Myocyte (in vitro differentiated cells): Measurements from ENCODE around the gene SNRPA. TPM values are rescaled to one million over a fixed set of nuclear protein-coding genes. Genes with fewer than 3 reads are reported as not detected.
"Not testable (repeated sequence)": the region's sequence is repeated elsewhere in the genome, so short reads cannot be mapped to it uniquely, and the experiment has no call there.

Experiments used
- DNase-seq: peaks from one replicate; pipeline ENCODE4 v3.0.0-alpha.2; 2012; ENCODE audit warnings: low read depth
- total RNA-seq: library from RNA; depleted of rRNA; stranded (reverse); fragments of >200 nt; gene quantifications from 2 replicates; pipeline ENCODE4 v1.2.3, GENCODE V29; 2014

Gene SNRPA
- total RNA-seq, 1 donor from 2014 or later, result 52.8 TPM

DNA sequence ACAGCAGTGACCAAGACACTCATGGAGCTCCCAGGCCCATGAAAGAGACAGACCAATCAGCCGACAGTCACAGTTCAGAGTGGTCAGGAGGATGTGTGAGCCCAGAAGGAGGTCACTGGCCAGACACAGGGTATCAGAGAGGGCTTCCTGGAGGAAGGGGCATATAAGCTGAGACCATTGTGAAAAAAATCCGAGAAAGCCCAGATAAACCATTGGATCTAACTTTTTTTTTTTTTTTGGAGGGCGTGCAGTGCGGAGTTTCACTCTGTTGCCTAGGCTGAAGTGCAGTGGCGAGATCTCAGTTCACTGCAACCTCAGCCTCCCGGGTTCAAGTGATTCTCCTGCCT lies 29.9 kb upstream of the SNRPA start:
- no peak for DNase-seq

- no peak for DNase-seq
These were observed 28.9 kb upstream of the SNRPA start for GRCh38 chr19:40721936-40722661.

GRCh38 chr19:40723661-40724254 lies 27.2 kb upstream of the SNRPA start:
- DNase-seq, result no peak

DNA sequence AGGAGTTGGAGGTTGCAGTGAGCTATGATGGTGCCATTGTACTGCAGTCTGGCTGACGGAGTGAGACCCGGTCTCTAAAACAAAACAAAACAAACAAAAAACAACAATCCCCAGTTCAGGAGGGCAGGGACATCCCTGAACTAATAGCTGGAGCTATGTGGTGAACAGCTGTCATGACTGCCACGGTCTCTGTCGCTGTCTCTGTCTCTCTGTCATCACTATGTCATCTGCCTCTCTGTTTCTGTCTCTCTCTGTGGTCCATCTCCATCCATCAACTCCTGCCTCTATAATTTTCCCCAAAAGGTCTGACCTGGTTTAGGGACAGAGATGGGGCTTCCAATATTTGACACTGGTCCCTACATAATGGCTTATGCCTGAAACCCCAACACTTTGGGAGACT lies 26.7 kb upstream of the SNRPA start:
- no peak for DNase-seq

DNA sequence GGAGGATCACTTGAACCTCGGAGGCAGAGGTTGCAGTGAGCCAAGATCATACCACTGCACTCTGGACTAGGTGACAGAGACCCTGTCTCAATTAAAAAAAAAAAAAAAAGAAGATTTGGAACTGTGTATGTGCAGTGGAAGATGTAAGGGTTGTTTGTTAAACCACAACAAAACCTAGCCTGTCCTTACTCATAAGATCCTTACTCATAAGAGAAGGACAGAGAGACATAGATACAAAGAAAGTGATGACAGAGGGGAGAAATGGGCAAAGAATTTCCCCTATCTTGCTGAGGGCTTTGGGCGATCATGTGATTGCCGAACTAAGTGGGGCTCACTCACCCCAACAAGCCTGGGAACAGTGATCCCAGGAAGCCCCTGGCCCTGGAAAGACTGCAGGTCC lies 26.1 kb upstream of the SNRPA start:
- DNase-seq, result no peak

- DNase-seq, result no peak
These were observed 24.7 kb upstream of the SNRPA start for GRCh38 chr19:40726279-40726678.

GRCh38 chr19:40730065-40730464 lies 20.9 kb upstream of the SNRPA start:
- not testable (repeated sequence) for DNase-seq

DNA sequence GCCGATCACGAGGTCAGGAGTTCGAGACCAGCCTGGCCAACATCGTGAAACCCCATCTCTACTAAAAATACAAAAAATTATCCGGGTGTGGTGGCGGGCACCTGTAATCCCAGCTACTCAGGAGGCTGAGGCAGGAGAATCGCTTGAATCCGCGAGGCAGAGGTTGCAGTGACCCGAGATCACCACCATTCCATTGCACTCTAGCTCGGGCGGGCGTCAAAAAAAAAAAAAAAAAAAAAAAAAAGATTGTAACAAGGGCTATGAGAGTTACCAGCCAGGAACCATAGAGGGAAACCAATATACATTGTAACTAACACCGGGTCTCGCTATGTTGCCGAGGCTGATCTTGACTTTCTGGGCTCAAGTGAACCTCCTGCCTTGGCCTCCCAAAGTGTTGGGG lies 18.7 kb upstream of the SNRPA start:
- DNase-seq, result not testable (repeated sequence)

DNA sequence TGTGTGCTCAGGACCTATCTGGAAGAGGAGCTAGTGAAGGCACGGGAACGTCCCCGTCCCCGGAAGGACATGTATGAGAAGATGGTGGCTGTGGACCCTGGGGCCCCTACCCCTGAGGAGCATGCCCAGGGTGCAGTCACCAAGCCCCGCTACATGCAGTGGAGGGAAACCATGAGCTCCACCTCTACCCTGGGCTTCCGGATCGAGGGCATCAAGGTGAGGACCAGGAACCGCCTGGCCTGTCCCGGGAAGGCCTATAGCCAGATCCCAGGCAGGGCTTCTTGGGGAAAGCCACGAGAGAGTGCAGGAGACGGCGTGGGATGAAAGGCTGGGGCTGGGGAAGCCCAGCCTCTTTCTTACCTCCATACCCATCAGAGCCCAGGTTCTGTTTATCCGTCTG lies 17.9 kb upstream of the SNRPA start:
- no peak for DNase-seq

DNA sequence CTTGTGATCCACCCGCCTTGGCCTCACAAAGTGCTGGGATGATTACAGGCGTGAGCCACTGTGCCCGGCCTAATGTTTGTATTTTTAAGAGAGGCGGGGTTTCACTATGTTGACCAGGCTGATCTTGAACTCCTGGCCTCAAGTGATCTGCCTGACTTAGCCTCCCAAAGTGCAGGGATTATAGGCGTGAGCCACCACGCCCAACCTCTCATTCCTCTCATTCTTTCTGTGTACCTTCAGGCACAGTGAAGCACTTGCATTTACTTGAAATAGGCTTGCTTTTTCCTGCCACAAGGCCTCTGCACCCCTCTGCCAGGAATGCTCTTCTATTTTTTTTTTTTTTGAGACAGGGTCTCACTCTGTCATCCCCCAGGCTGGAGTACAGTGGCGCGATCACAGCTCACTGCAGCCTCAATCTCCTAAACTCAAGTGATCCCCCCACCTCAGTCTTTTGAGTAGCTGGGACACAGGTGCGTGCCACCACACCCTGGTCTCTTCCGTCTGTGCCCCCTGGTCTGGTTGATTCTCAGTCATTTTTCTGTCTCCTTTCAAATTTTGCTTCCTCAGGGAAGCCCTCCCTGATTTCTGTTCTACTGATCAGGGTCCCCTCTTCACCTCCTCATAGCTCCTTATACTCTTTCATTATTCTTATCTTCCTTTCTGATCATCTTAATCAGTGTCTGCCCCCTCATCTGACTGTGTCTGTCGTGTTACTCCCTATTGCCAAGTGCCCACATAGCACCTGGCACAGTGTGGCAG lies 15.8 kb upstream of the SNRPA start:
- DNase-seq, result no peak

GRCh38 chr19:40736661-40737060 lies 14.3 kb upstream of the SNRPA start:
- DNase-seq, result no peak

DNA sequence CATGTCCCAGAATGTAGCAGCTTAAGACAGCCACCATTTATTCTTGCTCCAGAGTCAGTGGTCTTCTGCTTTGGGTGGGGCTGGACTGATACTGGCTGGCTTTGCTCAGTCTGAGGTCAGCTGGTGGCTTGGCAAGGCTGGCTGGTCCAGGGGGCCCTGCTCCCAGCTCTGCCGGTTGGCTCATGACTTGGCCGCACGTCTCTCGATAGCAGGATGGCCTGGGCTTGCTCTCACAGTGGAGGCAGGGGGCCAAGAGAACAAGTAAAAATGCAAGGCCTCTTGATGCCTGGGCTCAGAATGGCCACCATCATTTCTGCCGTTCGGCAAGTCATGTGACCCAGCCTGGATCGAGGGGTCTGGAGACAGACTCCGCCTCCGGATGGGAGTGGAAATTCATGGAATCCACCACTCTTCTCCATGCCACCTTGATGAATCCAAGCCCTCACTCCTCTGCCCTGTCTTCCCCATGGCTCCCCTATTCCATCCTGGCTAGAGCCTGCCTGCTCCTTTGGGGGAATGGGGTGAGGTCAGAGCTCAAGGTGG lies 13.8 kb upstream of the SNRPA start:
- DNase-seq, result no peak

DNA sequence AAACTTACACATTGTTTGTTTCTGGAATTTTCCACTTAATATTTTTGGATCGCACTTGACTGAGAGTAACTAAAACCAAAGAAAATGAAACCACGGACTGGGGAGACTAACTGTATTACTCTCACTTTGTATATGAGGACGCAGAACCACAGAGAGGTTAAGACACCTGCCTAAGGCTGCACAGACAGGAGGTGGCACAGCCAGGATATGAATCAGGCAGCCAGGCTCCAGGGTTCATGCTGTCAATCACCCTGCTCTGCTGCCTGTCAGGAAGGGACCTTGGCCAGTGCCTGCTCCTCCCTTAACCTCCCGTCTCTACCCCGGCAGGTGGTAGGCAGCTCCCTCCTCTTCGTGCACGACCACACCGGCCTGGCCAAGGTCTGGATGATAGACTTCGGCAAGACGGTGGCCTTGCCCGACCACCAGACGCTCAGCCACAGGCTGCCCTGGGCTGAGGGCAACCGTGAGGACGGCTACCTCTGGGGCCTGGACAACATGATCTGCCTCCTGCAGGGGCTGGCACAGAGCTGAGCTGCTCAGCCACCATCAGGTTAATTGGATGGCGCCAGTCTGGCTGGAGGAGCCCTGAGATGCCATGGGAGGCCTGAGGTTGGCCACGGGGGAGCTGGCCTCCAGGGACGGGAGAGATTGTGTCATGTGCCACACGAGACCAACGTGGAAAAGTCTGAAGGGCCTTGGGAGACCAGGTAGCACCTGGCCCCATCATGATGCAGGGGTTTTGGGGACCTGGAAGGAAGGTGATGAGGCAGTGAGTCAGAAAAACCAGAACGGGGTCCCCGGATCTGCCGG lies 11.8 kb upstream of the SNRPA start:
- no peak for DNase-seq

- no peak for DNase-seq
These were observed 10.9 kb upstream of the SNRPA start for GRCh38 chr19:40739871-40740703.

DNA sequence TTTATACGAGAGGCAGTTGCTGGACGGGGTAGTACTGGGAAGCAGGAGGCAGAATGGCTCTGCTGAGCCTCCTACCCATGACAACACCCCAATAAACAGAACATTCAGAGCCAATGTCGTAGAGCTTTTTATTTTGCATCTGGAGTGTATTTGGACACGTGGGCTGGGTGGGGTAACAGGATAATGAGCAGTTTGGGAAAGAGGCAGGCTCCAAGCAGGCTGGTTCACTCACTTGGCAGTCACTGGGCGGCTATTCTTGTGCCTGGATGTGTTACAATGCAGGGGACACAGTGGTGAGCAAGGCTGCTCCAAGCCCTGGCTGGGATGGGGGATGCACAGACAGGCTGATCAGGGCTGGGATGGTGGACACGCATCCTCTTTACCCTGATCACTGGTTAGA lies 10.3 kb upstream of the SNRPA start:
- DNase-seq, result no peak

DNA sequence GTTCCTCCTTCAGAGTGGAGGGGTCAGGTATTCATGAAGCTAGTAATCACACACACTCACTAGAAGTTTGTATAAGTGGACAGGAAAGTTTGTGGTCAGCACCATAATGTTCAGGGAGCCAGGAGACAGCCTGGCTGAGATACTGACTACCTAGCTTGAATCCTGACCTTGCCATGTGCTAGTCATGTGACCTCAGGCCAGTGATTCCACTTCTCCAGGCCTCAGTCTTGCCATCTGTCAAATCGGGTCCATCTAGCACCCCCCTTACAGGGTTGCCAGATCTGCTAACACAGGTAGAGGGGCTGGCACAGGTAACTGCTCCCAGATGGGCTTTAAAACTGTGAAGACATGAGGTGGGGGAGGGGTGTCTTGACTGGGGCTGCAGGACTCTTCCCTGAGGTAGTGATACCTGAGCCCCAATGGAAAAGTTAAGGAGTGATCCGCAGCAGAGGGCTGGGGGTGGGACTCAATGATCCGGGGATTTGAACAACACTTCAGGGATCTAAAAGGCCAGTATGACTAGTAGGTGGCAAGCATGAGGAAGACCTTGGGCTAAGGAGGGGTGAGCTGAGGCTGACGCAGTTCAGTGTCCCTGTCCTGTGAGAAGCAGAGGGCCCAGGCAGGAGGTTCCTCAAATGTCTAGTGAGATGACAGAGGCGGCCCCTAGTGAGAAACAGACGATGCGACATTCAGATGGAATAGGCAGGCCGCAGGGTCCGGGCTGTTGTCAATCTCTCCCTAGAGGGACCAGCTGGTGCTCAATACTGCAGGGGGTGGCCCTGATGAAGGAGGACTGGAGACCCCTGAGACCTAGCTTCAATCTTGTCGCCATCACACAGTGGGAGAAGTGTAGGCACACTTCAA lies 9.2 kb upstream of the SNRPA start:
- no peak for DNase-seq

- no peak for DNase-seq
These were observed 8.5 kb upstream of the SNRPA start for GRCh38 chr19:40742477-40742876.

GRCh38 chr19:40742886-40743285 lies 8.1 kb upstream of the SNRPA start:
- DNase-seq, result no peak

- DNase-seq, result no peak
These were observed 7.1 kb upstream of the SNRPA start for GRCh38 chr19:40743926-40744325.
